Epithelial cell of proximal tubule (primary cell): Measurements from ENCODE around the gene SLC37A1. TPM values are rescaled to one million over a fixed set of nuclear protein-coding genes. Genes with fewer than 3 reads are reported as not detected.

Source experiments
- DNase-seq: peaks from one replicate; pipeline ENCODE4 v3.0.0-alpha.2; 2011; ENCODE audit warnings: low read depth
- H3K4me3 ChIP-seq: 2 replicates; pipeline ENCODE4 v1.5.1; 2011; ENCODE audit warnings: low read depth, mild to moderate bottlenecking, low read length
- CTCF ChIP-seq: conservative IDR thresholded peaks from 2 replicates; pipeline ENCODE4 v1.5.1; 2012; ENCODE audit warnings: low read depth, mild to moderate bottlenecking, low read length
- total RNA-seq: library from RNA; depleted of rRNA; stranded (reverse); fragments of >200 nt; gene quantifications from 2 replicates; pipeline ENCODE4 v1.2.3, GENCODE V29; 2015

Gene SLC37A1
- total RNA-seq, 1 donor from 2014 or later: 16.4 TPM

GRCh38 chr21:42541618-42542017 lies 28.0 kb downstream of the SLC37A1 start:
- no peak overlapping the region for H3K4me3 ChIP-seq
- TF ChIP-seq CTCF: no peak
- no peak for DNase-seq

GRCh38 chr21:42542196-42542595 lies 28.5 kb downstream of the SLC37A1 start:
- H3K4me3 ChIP-seq: no peak overlapping the region
- no peak for TF ChIP-seq CTCF
- no peak for DNase-seq

- no peak for DNase-seq
- no peak for TF ChIP-seq CTCF
- no peak overlapping the region for H3K4me3 ChIP-seq
These were observed 28.9 kb downstream of the SLC37A1 start for GRCh38 chr21:42542596-42542995.

DNA sequence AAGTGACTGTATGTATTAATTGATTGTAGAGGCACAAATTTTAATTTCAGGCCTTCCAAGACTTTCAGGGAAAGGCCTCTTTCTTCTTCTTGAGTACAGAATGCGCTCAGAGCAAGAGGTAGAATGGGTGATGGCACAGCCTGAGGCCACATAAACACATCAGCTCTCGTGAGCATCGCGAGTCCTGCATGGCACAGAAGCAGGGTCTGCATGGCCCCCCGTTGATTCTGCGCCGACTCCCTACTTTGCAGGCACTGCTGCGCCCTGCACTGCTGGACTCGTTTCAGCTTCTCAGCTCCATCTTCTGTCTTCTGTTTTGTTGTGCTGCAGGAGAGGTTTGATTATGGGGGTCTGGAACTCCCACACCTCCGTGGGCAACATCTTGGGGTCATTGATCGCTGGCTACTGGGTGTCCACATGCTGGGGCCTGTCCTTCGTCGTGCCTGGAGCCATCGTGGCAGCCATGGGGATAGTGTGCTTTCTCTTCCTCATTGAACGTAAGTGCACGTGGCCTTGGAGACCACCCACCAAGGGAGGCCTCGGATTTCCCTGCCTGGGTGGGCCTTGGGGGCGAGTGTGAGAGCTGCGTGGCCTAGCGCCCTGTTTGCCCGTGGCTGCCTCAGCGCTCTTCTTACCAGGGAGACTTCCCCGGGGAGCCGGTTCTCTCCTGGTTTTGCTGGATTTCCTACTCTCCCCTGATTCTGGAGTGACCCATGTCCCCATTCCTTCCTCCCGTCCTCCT lies 29.6 kb downstream of the SLC37A1 start:
- DNase-seq: no peak
- no peak for TF ChIP-seq CTCF
- no peak overlapping the region for H3K4me3 ChIP-seq

GRCh38 chr21:42544544-42544943 lies 30.9 kb downstream of the SLC37A1 start:
- TF ChIP-seq CTCF: no peak
- no peak for DNase-seq
- H3K4me3 ChIP-seq: no peak overlapping the region

- no peak for TF ChIP-seq CTCF
- DNase-seq: no peak
- H3K4me3 ChIP-seq: no peak overlapping the region
These were observed 31.7 kb downstream of the SLC37A1 start for GRCh38 chr21:42545317-42545716.

- no peak for TF ChIP-seq CTCF
- H3K4me3 ChIP-seq: no peak overlapping the region
- DNase-seq: no peak
These were observed 32.1 kb downstream of the SLC37A1 start for GRCh38 chr21:42545745-42546144.
